ENCODE results near the gene HERC6. TPM values are rescaled to one million over a fixed set of nuclear protein-coding genes. Genes with fewer than 3 reads are reported as not detected.
"Not testable (repeated sequence)": the region's sequence is repeated elsewhere in the genome, so short reads cannot be mapped to it uniquely, and the experiment has no call there.

HERC6 gene
- total RNA-seq, 1 donor from 2014 or later = 2.4 TPM

GRCh38 chr4:88352062-88352740 is 26.5 kb upstream of the HERC6 start:
- DNase-seq (ENCODE audit: low read depth) = no peak
- no peak overlapping the region for H3K4me3 ChIP-seq (ENCODE audit: low read depth, low read length)
- peak; percentile 8 for TF ChIP-seq CTCF (conservative IDR thresholded peaks at IDR 0.05; ENCODE audit: low read depth, low read length)

GRCh38 chr4:88353324-88353723 is 25.3 kb upstream of the HERC6 start:
- no peak for DNase-seq (ENCODE audit: low read depth)
- no peak for TF ChIP-seq CTCF (conservative IDR thresholded peaks at IDR 0.05; ENCODE audit: low read depth, low read length)
- H3K4me3 ChIP-seq (ENCODE audit: low read depth, low read length) = no peak overlapping the region

- DNase-seq (ENCODE audit: low read depth) = no peak
Measured at GRCh38 chr4:88356771-88357170, 21.9 kb upstream of the HERC6 start.

GRCh38 chr4:88357262-88357661 is 21.4 kb upstream of the HERC6 start:
- no peak for TF ChIP-seq CTCF (conservative IDR thresholded peaks at IDR 0.05; ENCODE audit: low read depth, low read length)
- no peak for DNase-seq (ENCODE audit: low read depth)
- H3K4me3 ChIP-seq (ENCODE audit: low read depth, low read length) = no peak overlapping the region

More at GRCh38 chr4:88356771-88357170, 21.9 kb upstream of the HERC6 start:
- no peak overlapping the region for H3K4me3 ChIP-seq (ENCODE audit: low read depth, low read length)
- no peak for TF ChIP-seq CTCF (conservative IDR thresholded peaks at IDR 0.05; ENCODE audit: low read depth, low read length)

- H3K4me3 ChIP-seq (ENCODE audit: low read depth, low read length) = no peak overlapping the region
- TF ChIP-seq CTCF (conservative IDR thresholded peaks at IDR 0.05; ENCODE audit: low read depth, low read length) = no peak
- DNase-seq (ENCODE audit: low read depth) = no peak
Measured at GRCh38 chr4:88359558-88359957, 19.1 kb upstream of the HERC6 start.

- TF ChIP-seq CTCF (conservative IDR thresholded peaks at IDR 0.05; ENCODE audit: low read depth, low read length) = no peak
- no peak overlapping the region for H3K4me3 ChIP-seq (ENCODE audit: low read depth, low read length)
- no peak for DNase-seq (ENCODE audit: low read depth)
Measured at GRCh38 chr4:88360256-88360655, 18.4 kb upstream of the HERC6 start.

GRCh38 chr4:88360791-88361190 is 17.9 kb upstream of the HERC6 start:
- no peak overlapping the region for H3K4me3 ChIP-seq (ENCODE audit: low read depth, low read length)
- DNase-seq (ENCODE audit: low read depth) = no peak
- TF ChIP-seq CTCF (conservative IDR thresholded peaks at IDR 0.05; ENCODE audit: low read depth, low read length) = no peak

- DNase-seq (ENCODE audit: low read depth); H3K4me3 ChIP-seq (ENCODE audit: low read depth, low read length): not testable (repeated sequence)
Measured at GRCh38 chr4:88361217-88361773, 17.4 kb upstream of the HERC6 start.
